HCT116 (cell line): ENCODE data around the gene ECE1.

Experiments used
- EGR1 ChIP-seq: IDR thresholded peaks from 2 replicates; pipeline ENCODE4 v1.6.1; 2012; ENCODE audit warnings: low read depth
- ELF1 ChIP-seq: IDR thresholded peaks from 2 replicates; pipeline ENCODE4 v1.6.1; 2012; ENCODE audit warnings: low read depth, borderline replicate concordance
- EZH2 ChIP-seq: fragments of 200-600 bp; sonication (generic); IDR thresholded peaks from 2 replicates; pipeline ENCODE4 v1.6.1; 2017; ENCODE audit warnings: antibody characterized with exemption, mixed run types
- FOSL1 ChIP-seq: IDR thresholded peaks from 2 replicates; pipeline ENCODE4 v1.6.1; 2012; ENCODE audit warnings: low read depth
- JUND ChIP-seq: IDR thresholded peaks from 2 replicates; pipeline ENCODE4 v1.6.1; 2012
- POLR2A ChIP-seq: IDR thresholded peaks from 2 replicates; pipeline ENCODE4 v1.7.0; 2011; ENCODE audit warnings: borderline replicate concordance; ENCODE audit not compliant: insufficient read depth, insufficient read length; ENCODE audit errors: extremely low read depth
- POLR2AphosphoS5 ChIP-seq: IDR thresholded peaks from 2 replicates; pipeline ENCODE4 v1.6.1; 2011; ENCODE audit warnings: mild to moderate bottlenecking, low read depth, low read length, moderate library complexity
- RAD21 ChIP-seq: IDR thresholded peaks from 2 replicates; pipeline ENCODE4 v1.6.1; 2012; ENCODE audit warnings: low read depth, mild to moderate bottlenecking
- SIN3A ChIP-seq: IDR thresholded peaks from 2 replicates; pipeline ENCODE4 v1.6.1; 2012; ENCODE audit warnings: low read depth
- TF ChIP-seq, protein P1 (sequence below), 3 experiments: fragments of 200-600 bp in 1 of 3; sonication (generic) in 1 of 3; IDR thresholded peaks in 2 of 3; conservative IDR thresholded peaks in 1 of 3; 2 replicates each; pipeline ENCODE4 v1.5.1; 2012 to 2017; ENCODE audit warnings: low read depth in 2 of 3, low read length in 2 of 3, antibody characterized with exemption in 1 of 3, borderline replicate concordance in 1 of 3, control low read depth in 1 of 3, mild to moderate bottlenecking in 1 of 3, mixed read lengths in 1 of 3, mixed run types in 1 of 3, moderate library complexity in 1 of 3; ENCODE audit not compliant: insufficient read depth in 1 of 3

DNA sequence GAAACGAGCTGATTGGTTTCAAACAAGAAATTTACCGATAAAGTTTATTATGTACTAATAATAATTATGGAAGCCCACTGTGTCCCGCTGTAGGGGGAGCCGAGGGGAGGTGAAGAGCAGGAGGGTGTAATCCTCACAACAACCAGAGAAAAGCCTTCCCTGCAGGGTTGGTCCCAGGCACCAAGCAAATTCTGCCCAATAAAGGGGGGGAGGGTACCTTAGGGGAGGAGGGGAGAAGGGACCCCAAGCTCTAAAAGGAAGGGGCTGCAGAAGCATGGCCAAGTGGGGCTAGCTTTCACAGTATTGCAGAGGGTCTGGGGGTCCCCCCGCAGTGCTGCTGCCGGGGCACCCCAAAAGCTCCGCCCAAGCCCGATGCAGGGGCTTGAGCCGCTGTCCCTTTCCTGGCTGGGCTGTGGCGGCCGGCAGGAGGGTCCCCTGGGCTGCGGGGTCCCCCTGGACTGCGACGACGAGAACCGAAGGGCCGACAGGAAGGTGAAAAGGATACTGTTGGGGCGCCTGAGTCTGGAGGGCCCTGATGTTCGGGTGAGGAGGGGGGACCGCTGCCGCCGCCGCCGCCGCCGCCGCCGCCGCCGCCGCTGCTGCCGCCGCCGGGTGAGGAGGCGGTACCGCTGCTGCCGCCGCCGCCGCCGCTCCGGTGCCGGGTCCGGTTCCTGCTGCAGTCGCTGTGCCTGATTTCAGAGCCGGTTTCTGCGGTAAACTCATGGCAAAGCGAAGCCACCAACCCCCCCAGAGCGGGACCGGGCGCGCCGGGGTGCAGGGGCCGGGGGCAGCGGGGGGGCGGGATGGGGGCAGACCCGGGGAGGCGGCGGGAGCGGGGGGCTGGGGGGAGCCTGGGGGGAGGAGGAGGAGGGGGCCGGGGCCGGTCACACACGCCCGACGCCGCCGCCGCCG is 114.3 kb downstream of the ECE1 start:
- TF ChIP-seq POLR2A (no peak), EGR1 (no peak), SIN3A (no peak), JUND (no peak), POLR2AphosphoS5 (no peak; the same call in 1 of the 2 replicates), EZH2 (no peak), RAD21 (no peak), ELF1 (no peak), FOSL1 (no peak)
- TF ChIP-seq, protein P1, sequence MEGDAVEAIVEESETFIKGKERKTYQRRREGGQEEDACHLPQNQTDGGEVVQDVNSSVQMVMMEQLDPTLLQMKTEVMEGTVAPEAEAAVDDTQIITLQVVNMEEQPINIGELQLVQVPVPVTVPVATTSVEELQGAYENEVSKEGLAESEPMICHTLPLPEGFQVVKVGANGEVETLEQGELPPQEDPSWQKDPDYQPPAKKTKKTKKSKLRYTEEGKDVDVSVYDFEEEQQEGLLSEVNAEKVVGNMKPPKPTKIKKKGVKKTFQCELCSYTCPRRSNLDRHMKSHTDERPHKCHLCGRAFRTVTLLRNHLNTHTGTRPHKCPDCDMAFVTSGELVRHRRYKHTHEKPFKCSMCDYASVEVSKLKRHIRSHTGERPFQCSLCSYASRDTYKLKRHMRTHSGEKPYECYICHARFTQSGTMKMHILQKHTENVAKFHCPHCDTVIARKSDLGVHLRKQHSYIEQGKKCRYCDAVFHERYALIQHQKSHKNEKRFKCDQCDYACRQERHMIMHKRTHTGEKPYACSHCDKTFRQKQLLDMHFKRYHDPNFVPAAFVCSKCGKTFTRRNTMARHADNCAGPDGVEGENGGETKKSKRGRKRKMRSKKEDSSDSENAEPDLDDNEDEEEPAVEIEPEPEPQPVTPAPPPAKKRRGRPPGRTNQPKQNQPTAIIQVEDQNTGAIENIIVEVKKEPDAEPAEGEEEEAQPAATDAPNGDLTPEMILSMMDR (IDR thresholded peaks at IDR 0.05 in 2 of 3, conservative IDR thresholded peaks at IDR 0.05 in 1 of 3; ENCODE audit: borderline replicate concordance in 1 of 3, insufficient read depth in 1 of 3, low read depth in 2 of 3, low read length in 2 of 3): no peak
